Epithelial cell of prostate (primary cell): ENCODE measurements around the gene GPD1.

Source experiments
- DNase-seq: peaks from one replicate; pipeline ENCODE4 v3.0.0-alpha.2; 2011; ENCODE audit warnings: low read depth, low spot score
- H3K27ac ChIP-seq: fragments of 450-650 bp; 2 replicates; pipeline ENCODE4 v1.5.1; 2017; ENCODE audit warnings: mild to moderate bottlenecking

GPD1 gene

GRCh38 chr12:50103767-50104321 lies at the start of gene GPD1:
GPD1 (plus strand) TSS chr12:50104008; CDS start chr12:50104051, 43 bp downstream.
- no peak within 1 kb of the TSS for H3K27ac ChIP-seq
- no peak for DNase-seq

DNA sequence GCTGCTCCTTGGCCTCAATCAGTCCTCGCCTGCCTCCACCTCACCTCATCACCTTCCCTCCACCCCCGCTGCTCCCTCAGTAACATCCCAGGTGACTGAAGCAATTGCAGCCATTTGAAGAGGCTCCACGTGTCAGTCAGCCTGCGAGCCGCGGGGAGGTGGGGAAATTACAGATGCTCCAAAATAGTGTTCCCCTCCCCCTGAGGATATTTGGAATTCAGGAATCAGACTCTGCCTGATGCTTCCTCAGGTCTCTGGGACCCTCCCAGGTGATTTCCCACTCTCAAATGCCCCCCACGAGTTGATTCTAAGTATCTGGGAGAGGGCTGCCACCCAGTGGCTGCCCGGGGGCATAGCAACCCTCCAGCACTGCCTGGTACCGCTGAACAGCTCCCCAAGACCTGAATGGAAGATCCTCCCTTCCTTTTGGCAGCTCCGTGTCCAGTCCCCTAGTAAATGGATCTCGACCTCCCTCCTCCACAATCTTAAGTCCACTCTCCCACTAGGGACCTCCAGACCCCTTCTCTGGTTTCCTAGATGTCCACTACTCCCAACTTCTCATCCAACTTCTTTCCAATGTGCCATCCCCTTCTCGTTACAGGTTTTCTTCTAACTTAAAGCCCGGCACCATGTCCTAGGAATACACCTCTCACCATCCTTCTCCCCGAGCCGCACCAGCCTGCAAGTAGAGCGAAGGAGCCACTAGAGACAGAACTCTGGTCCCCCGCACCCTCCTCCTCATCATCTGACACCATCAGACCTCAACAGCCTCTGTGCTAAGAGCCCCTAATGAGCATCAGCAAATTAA lies 47.8 kb upstream of the GPD1 start:
- no peak for DNase-seq
- H3K27ac ChIP-seq = no peak overlapping the region

DNA sequence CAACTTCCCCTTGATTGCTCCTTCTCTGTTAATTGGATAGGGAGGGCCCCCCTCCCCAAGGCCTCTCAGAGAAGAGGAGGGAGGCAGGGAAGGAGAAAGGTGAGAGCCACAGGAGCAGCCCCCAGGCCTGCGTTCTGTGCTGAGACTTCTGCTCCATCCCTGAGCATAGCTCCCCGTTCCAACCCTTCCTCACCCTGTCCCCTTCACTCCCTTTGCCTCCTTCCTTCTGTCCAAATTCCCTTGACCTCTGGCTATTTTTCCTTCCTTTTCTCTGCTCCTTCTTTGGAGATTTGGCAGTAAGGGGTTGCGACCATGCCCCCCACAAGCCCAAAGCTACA lies 47.2 kb upstream of the GPD1 start:
- DNase-seq = no peak
- H3K27ac ChIP-seq = no peak overlapping the region

DNA sequence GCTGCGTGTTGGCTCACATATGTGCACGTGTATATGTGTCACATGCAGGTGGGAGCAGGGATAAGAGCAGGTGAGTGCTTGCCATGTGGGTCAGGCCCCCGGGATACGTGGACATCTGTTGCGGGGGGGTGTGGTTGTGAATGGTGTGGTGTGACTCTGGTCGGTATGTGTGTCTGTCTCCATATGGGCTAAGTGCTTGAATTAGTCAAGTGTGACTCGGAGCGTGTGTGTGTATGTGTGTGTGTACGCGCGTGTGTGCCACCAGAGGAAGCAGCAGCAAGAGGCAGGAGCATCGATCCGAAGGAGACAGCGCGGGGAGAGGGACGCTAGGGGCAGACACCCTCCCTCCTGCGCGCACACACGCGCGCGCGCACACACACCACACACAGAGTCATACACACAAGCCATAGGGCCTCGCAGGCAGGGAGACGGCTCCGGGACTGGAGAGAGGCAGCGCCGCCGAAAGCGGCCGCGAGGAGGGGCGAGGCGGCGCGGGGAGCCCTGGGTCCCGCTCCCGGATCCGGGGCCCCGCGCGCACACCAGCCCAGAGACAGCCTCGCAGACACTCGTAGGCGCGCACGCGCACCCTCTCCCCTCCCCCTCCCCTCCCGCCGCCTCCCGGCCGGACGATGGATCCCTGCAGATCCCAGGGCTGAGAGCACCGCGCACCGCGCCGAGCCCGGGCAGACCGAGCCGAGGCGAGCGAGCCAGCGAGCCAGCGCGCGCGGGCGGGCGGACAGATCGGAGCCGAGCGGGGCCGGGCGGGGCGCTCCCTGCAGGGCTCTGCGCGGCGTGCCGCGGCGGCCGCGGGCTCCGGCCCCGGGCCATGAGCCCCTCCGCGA lies 46.6 kb upstream of the GPD1 start, which contains the start of gene ASIC1:
ASIC1 (plus strand) TSS at position 597 of the 842 bp plus-strand sequence. CDS start 1,171 bp downstream, outside the sequence.
- no peak within 1 kb of the TSS for H3K27ac ChIP-seq
- no peak for DNase-seq

DNA sequence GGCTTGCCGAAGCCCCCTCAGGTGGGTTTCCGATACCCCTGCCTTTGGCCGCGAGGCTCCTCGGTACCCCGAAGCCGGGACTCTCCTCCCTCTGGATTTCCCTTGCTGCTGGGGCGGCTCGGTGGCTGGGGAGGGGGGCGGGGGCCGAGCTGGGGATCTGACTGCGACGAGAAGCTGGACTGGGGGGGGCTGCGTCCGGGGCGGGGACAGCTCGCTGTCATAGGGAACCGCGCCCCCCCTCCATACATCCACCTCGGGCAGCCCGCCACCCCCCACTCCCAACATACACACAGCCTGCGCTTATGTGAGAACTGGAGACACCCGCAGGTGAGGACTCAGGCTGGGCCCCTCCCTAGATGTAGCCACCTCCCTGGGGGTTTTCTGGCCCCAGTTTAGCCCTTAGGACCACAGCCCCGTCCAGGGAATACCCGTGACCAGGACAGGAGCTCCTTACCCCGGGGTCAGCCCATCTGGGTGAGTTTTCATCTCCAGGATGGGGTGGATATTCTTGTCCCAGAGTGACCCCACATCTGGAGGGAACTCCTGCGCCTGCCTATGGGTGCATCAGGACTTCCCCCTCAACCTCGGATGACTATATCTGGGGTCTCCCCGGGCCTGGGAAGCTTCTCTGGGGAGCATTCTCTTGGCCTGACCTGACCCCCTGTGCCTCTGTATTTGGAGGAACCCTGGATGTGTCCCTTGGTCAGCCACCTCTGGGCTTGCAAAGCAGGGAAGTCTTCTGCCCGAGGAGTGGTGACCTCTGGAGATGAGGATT lies 45.7 kb upstream of the GPD1 start:
- H3K27ac ChIP-seq = no peak overlapping the region
- DNase-seq = no peak

- H3K27ac ChIP-seq = no peak overlapping the region
- DNase-seq = no peak
Measured at GRCh38 chr12:50058743-50059312, 45.0 kb upstream of the GPD1 start.

DNA sequence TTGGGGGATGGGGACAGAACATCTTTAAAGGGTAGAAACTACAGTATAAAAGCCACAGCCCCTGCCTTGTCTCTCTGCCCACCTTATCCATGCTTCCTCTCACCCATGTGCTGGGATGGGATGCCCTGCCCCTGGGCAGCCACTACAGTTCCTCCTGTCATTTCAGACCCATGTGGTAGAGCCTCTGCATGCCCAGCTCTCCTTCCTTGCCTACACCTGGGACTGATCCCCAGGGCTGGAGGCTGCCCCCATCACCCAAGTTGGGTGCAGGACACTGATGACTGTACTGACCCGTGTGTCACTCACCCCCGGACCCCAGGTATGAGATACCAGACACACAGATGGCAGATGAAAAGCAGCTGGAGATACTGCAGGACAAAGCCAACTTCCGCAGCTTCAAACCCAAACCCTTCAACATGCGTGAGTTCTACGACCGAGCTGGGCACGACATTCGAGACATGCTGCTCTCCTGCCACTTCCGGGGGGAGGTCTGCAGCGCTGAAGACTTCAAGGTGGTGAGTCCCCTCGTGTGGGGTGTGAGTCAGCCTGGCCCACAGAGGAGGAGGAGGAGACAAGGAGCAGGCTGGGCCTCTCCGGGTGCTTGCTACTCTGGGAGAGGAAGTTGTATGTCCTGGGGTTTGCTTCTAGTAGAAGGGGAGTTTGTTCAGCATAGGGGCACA lies 44.2 kb upstream of the GPD1 start:
- DNase-seq = no peak
- H3K27ac ChIP-seq = no peak overlapping the region

DNA sequence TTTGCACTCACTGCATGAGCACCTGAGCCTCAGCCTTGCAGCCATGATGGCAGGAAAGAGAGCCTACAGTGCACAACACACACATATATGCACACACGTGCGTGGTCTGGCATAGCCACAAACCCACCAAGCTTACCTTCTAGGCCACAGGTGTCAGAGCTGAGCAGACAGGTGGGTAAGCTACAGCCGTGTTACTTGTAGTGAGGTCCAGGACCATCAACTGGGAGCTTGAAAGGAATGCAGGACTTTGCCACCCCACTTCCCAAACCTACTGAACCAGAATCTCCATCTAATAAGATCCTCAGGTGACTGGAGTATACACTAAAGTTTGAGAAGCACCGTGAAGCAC lies 43.7 kb upstream of the GPD1 start:
- no peak overlapping the region for H3K27ac ChIP-seq
- no peak for DNase-seq

- H3K27ac ChIP-seq = no peak overlapping the region
- DNase-seq = no peak
Measured at GRCh38 chr12:50061171-50061570, 42.6 kb upstream of the GPD1 start.

GRCh38 chr12:50061946-50062686 lies 41.7 kb upstream of the GPD1 start:
- no peak for DNase-seq
- no peak overlapping the region for H3K27ac ChIP-seq

GRCh38 chr12:50062728-50063460 lies 40.9 kb upstream of the GPD1 start:
- DNase-seq = no peak
- H3K27ac ChIP-seq = no peak overlapping the region

- DNase-seq = no peak
- H3K27ac ChIP-seq = no peak overlapping the region
Measured at GRCh38 chr12:50065726-50066310, 38.0 kb upstream of the GPD1 start.

DNA sequence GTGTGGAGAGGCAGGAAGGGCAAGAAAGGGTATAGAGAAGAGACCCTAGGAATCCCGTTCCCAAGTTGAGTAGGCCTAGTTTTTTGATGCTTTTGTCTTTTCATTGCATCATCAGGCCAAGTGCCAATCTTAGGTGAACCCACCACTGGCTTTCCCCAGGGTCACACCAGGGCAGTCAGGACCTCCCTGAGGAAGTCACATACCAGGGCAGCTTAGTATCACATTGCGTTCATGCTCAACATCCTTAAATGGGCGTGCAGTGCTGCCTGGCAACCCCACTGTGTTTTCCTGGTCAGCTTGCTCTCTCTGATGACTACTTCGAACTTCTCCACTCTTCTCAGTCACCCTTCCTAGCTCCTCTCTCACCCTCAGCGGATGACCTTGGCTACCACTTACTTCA lies 37.4 kb upstream of the GPD1 start:
- H3K27ac ChIP-seq = no peak overlapping the region
- no peak for DNase-seq

DNA sequence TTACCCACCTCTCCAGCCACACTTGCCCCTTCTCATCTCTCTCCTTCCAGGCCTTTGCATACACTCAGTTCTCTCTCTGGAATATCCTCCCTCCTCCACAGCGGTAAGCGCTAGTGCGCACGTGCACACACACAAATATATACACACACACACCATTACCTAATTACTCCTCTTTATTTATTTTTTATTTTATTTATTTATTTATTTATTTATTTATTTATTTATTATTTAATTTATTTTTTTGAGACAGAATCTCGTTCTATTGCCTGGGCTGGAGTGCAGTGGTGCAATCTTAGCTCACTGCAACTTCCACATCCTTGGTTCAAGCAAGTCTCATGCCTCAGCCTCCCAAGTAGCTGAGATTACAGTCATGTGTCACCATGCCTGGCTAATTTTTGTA lies 34.7 kb upstream of the GPD1 start:
- DNase-seq = no peak
- no peak overlapping the region for H3K27ac ChIP-seq

- DNase-seq = no peak
- H3K27ac ChIP-seq = no peak overlapping the region
Measured at GRCh38 chr12:50069539-50069938, 34.3 kb upstream of the GPD1 start.

GRCh38 chr12:50070314-50071060 lies 33.3 kb upstream of the GPD1 start:
- no peak for DNase-seq

DNA sequence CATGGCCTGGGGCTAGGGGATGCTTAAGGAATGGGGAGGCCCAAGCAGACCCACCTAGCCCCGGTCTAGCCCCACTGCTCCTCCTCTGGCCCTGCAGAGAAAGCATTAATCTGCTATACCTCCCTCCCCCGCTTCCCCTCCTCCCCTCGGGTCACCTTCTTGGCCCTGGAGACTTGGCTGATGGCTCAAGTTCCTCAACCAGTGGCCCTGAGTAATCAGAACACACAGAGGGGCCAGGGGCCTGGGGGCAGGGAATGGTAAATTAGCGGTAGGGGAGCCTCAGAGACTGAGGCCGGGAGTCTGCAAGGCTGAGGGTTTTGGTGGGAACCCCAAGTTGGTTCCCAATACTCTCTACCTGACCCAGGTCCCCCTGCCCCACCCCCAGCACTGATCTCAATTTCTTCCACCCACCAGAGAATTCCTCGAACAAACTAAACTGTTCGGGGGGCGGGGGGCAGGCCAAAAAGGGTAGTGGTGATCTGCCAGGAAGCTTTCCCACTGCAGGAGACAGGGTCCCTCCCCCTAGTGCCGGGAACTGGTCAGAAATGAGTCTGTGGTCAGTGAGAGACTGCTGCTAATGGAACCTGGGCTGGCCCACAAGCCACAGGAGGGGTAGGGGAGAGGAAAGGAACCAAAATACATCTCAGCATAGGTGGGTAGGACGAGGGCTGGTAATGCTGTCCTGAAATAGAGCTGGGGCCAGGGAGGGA lies 31.5 kb upstream of the GPD1 start:
- no peak overlapping the region for H3K27ac ChIP-seq
- DNase-seq = no peak

More at GRCh38 chr12:50070314-50071060, 33.3 kb upstream of the GPD1 start:
- H3K27ac ChIP-seq = no peak overlapping the region
